Heart right ventricle (tissue), 16 donors: ENCODE data around the gene DLGAP1. TPM values are rescaled to one million over a fixed set of nuclear protein-coding genes. Genes with fewer than 3 reads are reported as not detected.

Source experiments
- ATAC-seq, 8 donors: fragments of 200-7000 bp; cut with Tn5 transposase; one replicate each; pipeline ENCODE4 v1.9.1; 2020; ENCODE audit warnings: mild to moderate bottlenecking in 8 of 8, moderate library complexity in 8 of 8, moderate number of reproducible peaks in 1 of 8
- DNase-seq, 2 donors: peaks; one replicate each; pipeline ENCODE4 v3.0.0-alpha.2; 2020
- H3K27ac ChIP-seq, 10 donors: fragments of 200-600 bp; sonication (generic) in 2 of 10; one replicate each; pipeline versions ENCODE4 v1.5.0 to v1.8.0; 2020 to 2022; ENCODE audit warnings: mild to moderate bottlenecking in 3 of 10
- H3K27me3 ChIP-seq, 7 donors: fragments of 200-600 bp; one replicate each; pipeline ENCODE4 v1.8.0; 2021 to 2022; ENCODE audit warnings: mild to moderate bottlenecking in 2 of 7
- H3K36me3 ChIP-seq, 9 donors: fragments of 200-600 bp; sonication (generic) in 1 of 9; one replicate each; pipeline versions ENCODE4 v1.5.0 to v1.8.0; 2020 to 2022; ENCODE audit warnings: mild to moderate bottlenecking in 2 of 9
- H3K4me1 ChIP-seq, 9 donors: fragments of 200-600 bp; sonication (generic) in 1 of 9; one replicate each; pipeline versions ENCODE4 v1.5.0 to v1.8.0; 2020 to 2022; ENCODE audit warnings: mild to moderate bottlenecking in 4 of 9
- H3K4me3 ChIP-seq, 10 donors: fragments of 200-600 bp; sonication (generic) in 2 of 10; one replicate each; pipeline versions ENCODE4 v1.5.0 to v1.8.0; 2020 to 2022; ENCODE audit warnings: mild to moderate bottlenecking in 7 of 10, moderate library complexity in 2 of 10
- H3K9me3 ChIP-seq, 11 donors: fragments of 200-600 bp in 10 of 11; sonication (generic) in 2 of 11; one replicate each; pipeline versions ENCODE4 v1.5.0 to v1.8.0; 2013 to 2022; ENCODE audit warnings: mild to moderate bottlenecking in 2 of 11, control low read depth in 1 of 11, moderate library complexity in 1 of 11
- CTCF ChIP-seq, 9 donors: fragments of 200-600 bp; sonication (generic) in 2 of 9; IDR thresholded peaks; one replicate each; pipeline versions ENCODE4 v1.5.0 to v1.8.0; 2021 to 2022; ENCODE audit warnings: antibody characterized with exemption in 9 of 9, mild to moderate bottlenecking in 5 of 9, moderate library complexity in 1 of 9
- WGBS, 2 donors: extraction: QIAGEN DNeasy Blood & Tissue Kit; methylation state at CpG; one replicate each; pipeline ENCODE4 v1.1.7; 2013; ENCODE audit warnings: inconsistent platforms in 1 of 2; 5-methylcytosine and 5-hydroxymethylcytosine counted together
- intact Hi-C, 10 donors: fragments of 100-400 bp; cut with DNase I; formaldehyde crosslinking; loops; one replicate each; pipeline versions ENCODE4 v1.11.1 to v1.14.2; 2022
- polyA plus RNA-seq, 2 donors: library from polyadenylated mRNA; stranded (reverse); fragments of 200-250 nt; gene quantifications; one replicate each; pipeline ENCODE4 v1.2.3, GENCODE V29; 2013
- total RNA-seq, 10 donors: library from RNA; stranded (reverse); fragmentation: NEBNext Ultra II Directional in 3 of 10; extraction: Animal tissue kit (Norgen Biotek cat#: 25700) in 3 of 10; gene quantifications; one replicate each; pipeline versions ENCODE4 v1.2.1 to v1.2.4, GENCODE V29; 2021 to 2023
- donor health status: Arrhythmogenic right ventricular cardiomyopathy.
- donor health status: ischemic (EF 13 %, LVEDD 7.1; RV severe dilation, severe dysfunction).
- donor health status: healthy with polysubstance abuse.
- donor health status: DM: no; HTN: yes; CAD: no.
- donor health status: DM: no; HTN: no; CAD: no.
- donor health status: ischemic (EF 25% LVEDD 6.9; RV normal size, moderate dysfunction).
- donor health status: ischemic (EF 25% LVEDD 5.7; RV mildly dilated, moderate dysfunction).
- donor health status: healthy.
- donor health status: DM: yes; HTN: yes; CAD: no.
- donor health status: Ischemic cardiomyopathy.
- donor health status: ischemic (EF 35%, LVEDD 5.7; RV mildly dilated, moderate dysfunction).
- donor health status: nonischemic (EF 11% LVEDD 7.7; RV severe dilation, severe dysfunction).
- donor health status: DM: yes; HTN: yes; CAD: no.
- donor health status: PGD.
- donor health status: ischemic (EF 29% LVEDD 5.4; RV normal size, mild dysfunction).
- donor health status: nonischemic (EF 23%, LVEDD 6.1; RV moderate dilation, normal function).

Gene DLGAP1
- total and polyA plus RNA-seq, 12 donors, result 0.07 to 7.2 (median 1.0) TPM; not detected in 2

- intact Hi-C loops, result no loop called here
- H3K27ac ChIP-seq, result no peak overlapping the region
- WGBS, 2 donors, result 42 to 46% methylated on average over 9 of the region's 9 CpGs
Observed at GRCh38 chr18:3554091-3554601, 901.0 kb downstream of the DLGAP1 start.

GRCh38 chr18:3552305-3552704 is 902.8 kb downstream of the DLGAP1 start:
- Histone ChIP-seq H3K4me1 (no peaks in the 10 kb centered on the region), H3K36me3 (no peaks in the 10 kb centered on the region), H3K27ac (no peak overlapping the region), H3K27me3 (peaks cover 0 to 11% (median 0%) of the 10 kb centered on the region in 7 donors), H3K4me3 (no peak overlapping the region), H3K9me3 (no peaks in the 10 kb centered on the region)
- TF ChIP-seq CTCF (IDR thresholded peaks at IDR 0.05), result no peak
- ATAC-seq, result no peak
- 61 to 78% methylated on average over 3 of the region's 3 CpGs for WGBS, 2 donors
- DNase-seq, result no peak
- intact Hi-C loops, result no loop called here

More at GRCh38 chr18:3554091-3554601, 901.0 kb downstream of the DLGAP1 start:
- H3K4me3 ChIP-seq, result no peak overlapping the region
- no peaks in the 10 kb centered on the region for H3K4me1 ChIP-seq
- ATAC-seq (no peak), DNase-seq (no peak)
- TF ChIP-seq CTCF (IDR thresholded peaks at IDR 0.05), result no peak
- H3K36me3 ChIP-seq, result no peaks in the 10 kb centered on the region
- H3K9me3 ChIP-seq, result no peaks in the 10 kb centered on the region
- peaks cover 0 to 11% (median 0%) of the 10 kb centered on the region in 7 donors for H3K27me3 ChIP-seq

GRCh38 chr18:3547891-3548615 is 907.1 kb downstream of the DLGAP1 start:
- H3K27ac ChIP-seq, result no peak overlapping the region
- peaks cover 0 to 7% (median 0%) of the 10 kb centered on the region in 7 donors for H3K27me3 ChIP-seq
- no peaks in the 10 kb centered on the region for H3K4me1 ChIP-seq
- TF ChIP-seq CTCF (IDR thresholded peaks at IDR 0.05), result no peak
- intact Hi-C loops, result no loop called here
- no peak overlapping the region for H3K4me3 ChIP-seq
- ATAC-seq (no peak), DNase-seq (no peak)
- no peaks in the 10 kb centered on the region for H3K36me3 ChIP-seq
- H3K9me3 ChIP-seq, result no peaks in the 10 kb centered on the region
- WGBS, 2 donors, result 67 to 77% methylated on average over 4 of the region's 4 CpGs

GRCh38 chr18:3546106-3546505 is 909.0 kb downstream of the DLGAP1 start:
- DNase-seq, result no peak
- 80 to 86% methylated on average over 5 of the region's 5 CpGs for WGBS, 2 donors

More at GRCh38 chr18:3546106-3546505, 909.0 kb downstream of the DLGAP1 start:
- no peaks in the 10 kb centered on the region for H3K9me3 ChIP-seq
- ATAC-seq, result no peak
- H3K36me3 ChIP-seq, result no peaks in the 10 kb centered on the region
- H3K27ac ChIP-seq, result no peak overlapping the region
- no peaks in the 10 kb centered on the region for H3K4me1 ChIP-seq
- no peaks in the 10 kb centered on the region for H3K27me3 ChIP-seq
- TF ChIP-seq CTCF (IDR thresholded peaks at IDR 0.05), result no peak
- intact Hi-C loops, result no loop called here
- H3K4me3 ChIP-seq, result no peak overlapping the region
